Progenitor cell of endocrine pancreas (in vitro differentiated cells): ENCODE measurements around the gene FAHD1. TPM values are rescaled to one million over a fixed set of nuclear protein-coding genes. Genes with fewer than 3 reads are reported as not detected.

Source experiments
- DNase-seq: peaks from one replicate; pipeline ENCODE4 v3.0.0; 2021; ENCODE audit warnings: low spot score; ENCODE audit not compliant: unreplicated experiment
- H3K27ac Mint-ChIP-seq: 2 replicates; pipeline ENCODE4 v1.8.0; 2021; ENCODE audit warnings: mild to moderate bottlenecking, moderate library complexity, mixed read lengths
- H3K27me3 Mint-ChIP-seq: 2 replicates; pipeline ENCODE4 v1.8.0; 2021; ENCODE audit warnings: mixed read lengths
- H3K36me3 Mint-ChIP-seq: 2 replicates; pipeline ENCODE4 v1.8.0; 2022; ENCODE audit warnings: mixed read lengths; ENCODE audit not compliant: insufficient read depth
- H3K4me1 Mint-ChIP-seq: 2 replicates; pipeline ENCODE4 v1.8.0; 2021; ENCODE audit warnings: low read depth, mixed read lengths
- H3K4me3 Mint-ChIP-seq: 2 replicates; pipeline ENCODE4 v1.8.0; 2021; ENCODE audit warnings: low read depth, mild to moderate bottlenecking, moderate library complexity, mixed read lengths
- H3K9me3 Mint-ChIP-seq: 2 replicates; pipeline ENCODE4 v1.8.0; 2021; ENCODE audit warnings: low read depth, mixed read lengths
- CTCF ChIP-seq: fragments of 200-600 bp; sonication (generic); IDR thresholded peaks from one replicate; pipeline ENCODE4 v1.5.0; 2021; ENCODE audit warnings: antibody characterized with exemption, mild to moderate bottlenecking; ENCODE audit not compliant: unreplicated experiment
- total RNA-seq: library from RNA; stranded (reverse); gene quantifications from 2 replicates; pipeline ENCODE4 v1.2.1, GENCODE V29; 2021

Gene FAHD1
- total RNA-seq, 1 donor from 2014 or later = 26.3 TPM

DNA sequence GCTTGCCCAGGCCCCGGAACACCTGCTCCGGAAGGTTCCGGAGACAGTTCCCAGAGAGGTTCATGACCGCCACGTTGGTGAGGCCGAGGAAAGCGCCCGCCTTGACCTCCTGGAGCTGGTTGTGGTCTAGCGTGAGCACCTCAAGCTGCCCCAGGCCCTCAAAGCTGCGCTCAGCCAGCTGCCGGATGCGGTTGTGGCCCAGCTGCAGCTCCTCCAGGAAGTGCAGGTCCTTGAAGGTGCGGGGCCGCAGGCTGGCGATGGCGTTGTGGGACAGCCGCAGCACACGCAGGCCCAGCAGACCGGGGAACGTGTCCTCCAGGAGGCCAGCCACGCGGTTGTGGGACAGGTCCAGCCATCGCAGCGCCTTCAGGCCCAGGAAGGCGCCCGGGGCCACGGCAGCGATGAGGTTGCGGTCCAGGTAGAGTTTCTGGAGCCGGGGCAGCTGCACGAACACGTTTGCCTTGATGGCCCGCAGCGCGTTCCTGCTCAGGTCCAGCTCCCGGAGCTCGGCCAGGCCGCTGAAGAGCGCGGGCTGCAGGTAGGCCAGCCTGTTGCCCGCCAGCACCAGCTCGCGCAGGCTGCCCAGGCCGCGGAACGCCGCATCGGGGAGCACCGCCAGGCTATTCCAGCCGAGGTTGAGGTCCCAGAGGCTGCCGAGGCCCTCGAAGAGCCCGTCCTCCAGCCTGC, 35.6 kb upstream of the FAHD1 start:
- no peak for DNase-seq
- Mint-ChIP-seq H3K27ac (no peak overlapping the region), H3K4me3 (no peak overlapping the region), H3K9me3 (no peaks in the 10 kb centered on the region), H3K36me3 (peaks cover 4% of the 10 kb centered on the region), H3K27me3 (no peaks in the 10 kb centered on the region), H3K4me1 (peaks cover 3% of the 10 kb centered on the region)
- no peak for TF ChIP-seq CTCF

DNA sequence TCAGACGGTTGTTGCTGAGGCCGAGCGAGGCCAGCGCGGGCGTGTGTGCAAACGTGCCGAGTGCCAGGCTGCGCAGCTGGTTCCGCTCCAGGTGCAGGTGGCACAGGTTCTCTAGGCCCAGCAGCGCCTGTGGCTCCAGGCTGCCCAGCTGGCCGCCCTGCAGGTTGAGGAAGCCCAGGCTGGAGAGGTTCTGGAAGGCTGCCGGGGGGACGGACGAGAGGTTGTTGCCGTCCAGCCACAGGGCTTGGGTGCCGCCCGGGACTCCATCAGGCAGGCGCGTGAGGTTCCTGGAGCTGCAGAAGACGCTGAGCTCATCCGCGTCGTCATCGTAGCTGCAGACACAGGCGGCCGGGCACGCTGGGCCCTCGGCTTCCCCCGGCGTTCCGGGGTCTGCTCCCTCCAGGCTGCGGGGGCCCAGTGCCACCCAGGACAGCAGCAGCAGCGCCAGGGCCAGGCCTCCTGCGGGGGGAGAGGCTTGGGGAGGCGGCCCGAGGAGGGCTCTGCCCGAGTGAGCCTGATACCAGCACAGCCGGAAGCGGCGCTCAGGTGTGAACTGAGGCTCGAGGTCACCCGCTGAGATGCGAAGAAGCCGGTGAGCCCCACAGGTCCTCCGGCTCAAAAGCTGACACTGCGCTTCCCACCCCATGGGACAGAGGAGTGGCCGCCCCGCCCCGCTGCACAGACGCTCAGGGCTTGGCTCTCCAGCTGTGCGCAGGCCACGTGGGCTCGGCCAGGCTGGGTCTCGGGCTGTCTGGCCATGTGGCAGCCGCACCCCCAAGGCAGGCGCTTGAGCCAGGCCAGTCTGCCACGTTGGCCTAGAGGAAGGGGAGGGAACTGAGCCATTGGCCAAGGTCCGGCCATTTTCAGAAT, 34.8 kb upstream of the FAHD1 start:
- Mint-ChIP-seq H3K27ac (no peak overlapping the region), H3K4me3 (no peak overlapping the region), H3K27me3 (no peaks in the 10 kb centered on the region), H3K36me3 (peaks cover 5% of the 10 kb centered on the region), H3K4me1 (peaks cover 3% of the 10 kb centered on the region), H3K9me3 (no peaks in the 10 kb centered on the region)
- DNase-seq = peak; percentile 9
- TF ChIP-seq CTCF = no peak

DNA sequence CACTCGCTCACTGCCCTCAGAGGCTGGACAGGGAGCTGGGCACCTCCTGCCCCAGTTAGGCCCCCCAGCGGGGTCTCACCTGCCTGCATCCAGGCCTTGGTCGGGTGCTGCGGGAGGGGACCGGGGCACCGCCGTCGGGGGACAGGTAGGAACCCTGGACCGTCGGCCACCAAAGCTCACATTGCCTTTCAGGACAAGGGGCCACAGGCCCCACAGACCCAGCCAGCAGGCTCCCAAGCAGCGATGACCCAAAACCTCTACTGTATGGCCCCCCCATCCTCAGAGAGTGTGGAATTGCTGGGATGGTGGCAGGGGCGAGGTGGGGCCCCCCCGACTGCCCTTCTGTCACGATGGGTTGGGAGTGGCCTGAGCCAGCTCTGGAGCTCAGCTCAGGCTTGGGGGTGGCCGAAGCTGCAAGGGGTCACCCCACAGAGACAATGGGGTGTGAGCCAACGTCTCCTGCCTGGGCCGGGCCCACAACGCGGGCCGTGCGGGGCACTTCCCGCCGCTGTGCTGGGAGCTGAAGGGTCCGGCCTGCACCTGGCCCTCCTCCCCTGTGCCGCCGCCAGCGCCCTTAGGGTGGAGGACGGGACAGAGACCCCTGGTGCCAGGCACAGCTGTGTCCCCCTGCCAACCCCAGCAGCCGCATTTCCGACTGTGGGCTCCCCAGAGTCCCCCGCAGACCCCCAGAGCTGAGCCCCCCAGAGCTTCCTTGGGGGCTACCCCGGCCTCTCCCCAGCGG, 34.0 kb upstream of the FAHD1 start:
- H3K36me3 Mint-ChIP-seq = peaks cover 6% of the 10 kb centered on the region
- no peak overlapping the region for H3K27ac Mint-ChIP-seq
- TF ChIP-seq CTCF = no peak
- no peak overlapping the region for H3K4me3 Mint-ChIP-seq
- peaks cover 3% of the 10 kb centered on the region for H3K4me1 Mint-ChIP-seq
- H3K9me3 Mint-ChIP-seq = no peaks in the 10 kb centered on the region
- DNase-seq = no peak
- no peaks in the 10 kb centered on the region for H3K27me3 Mint-ChIP-seq

GRCh38 chr16:1793578-1794220, 33.3 kb upstream of the FAHD1 start, which contains the start of gene IGFALS:
Gene IGFALS, minus strand, starts transcription at chr16:1793705. Its CDS starts 53 bp downstream, at chr16:1793652.
- Mint-ChIP-seq H3K27ac (peak within 1 kb of the TSS; percentile 62), H3K4me3 (no peak within 1 kb of the TSS), H3K36me3 (peaks cover 6% of the 10 kb centered on the region), H3K27me3 (no peaks in the 10 kb centered on the region), H3K4me1 (peaks cover 3% of the 10 kb centered on the region), H3K9me3 (no peaks in the 10 kb centered on the region)
- TF ChIP-seq CTCF = no peak
- DNase-seq = peak; percentile 9
